CD14-positive monocyte (primary cell): ENCODE measurements around the gene AMBP. TPM values are rescaled to one million over a fixed set of nuclear protein-coding genes. Genes with fewer than 3 reads are reported as not detected.

Source experiments
- DNase-seq, 3 donors: peaks; one replicate each; pipeline ENCODE4 v3.0.0-alpha.2; 2011 to 2022
- H2AFZ ChIP-seq: 2 replicates; pipeline ENCODE4 v1.6.0; 2012; ENCODE audit warnings: mild to moderate bottlenecking, low read depth, low read length, inconsistent platforms; ENCODE audit not compliant: insufficient read depth, poor library complexity, severe bottlenecking
- H3K27ac ChIP-seq, 2 donors: 1 replicate in 1 of 2; 2 replicates in 1 of 2; pipeline ENCODE4 v1.5.1; 2012 to 2013; ENCODE audit warnings: low read length in 2 of 2, control low read depth in 1 of 2, inconsistent platforms in 1 of 2, low read depth in 1 of 2, mild to moderate bottlenecking in 1 of 2
- H3K27me3 ChIP-seq, 2 donors: one replicate each; pipeline versions ENCODE4 v1.6.0 to v1.6.1; 2011 to 2013; ENCODE audit warnings: low read length in 2 of 2; ENCODE audit not compliant: control insufficient read depth in 2 of 2, insufficient read depth in 2 of 2
- H3K36me3 ChIP-seq, 2 donors: replicated peaks in 1 of 2; 1 replicate in 1 of 2; 2 replicates in 1 of 2; pipeline versions ENCODE4 v1.5.1 to v1.6.1; 2012 to 2013; ENCODE audit warnings: low read length in 2 of 2, control low read depth in 1 of 2, inconsistent platforms in 1 of 2, mild to moderate bottlenecking in 1 of 2; ENCODE audit not compliant: insufficient read depth in 2 of 2, control insufficient read depth in 1 of 2
- H3K4me1 ChIP-seq, 2 donors: 1 replicate in 1 of 2; 2 replicates in 1 of 2; pipeline versions ENCODE4 v1.5.1 to v1.6.1; 2012 to 2013; ENCODE audit warnings: low read length in 2 of 2, control low read depth in 1 of 2, inconsistent platforms in 1 of 2, mild to moderate bottlenecking in 1 of 2, moderate library complexity in 1 of 2; ENCODE audit not compliant: insufficient read depth in 2 of 2, control insufficient read depth in 1 of 2
- H3K4me2 ChIP-seq: replicated peaks from 2 replicates; pipeline ENCODE3; 2012; ENCODE audit warnings: low read length, moderate library complexity, mild to moderate bottlenecking; ENCODE audit not compliant: poor library complexity, severe bottlenecking; ENCODE audit errors: extremely low read depth
- H3K4me3 ChIP-seq, 3 experiments: fragments of 200-600 bp in 1 of 3; sonication (generic) in 1 of 3; replicated peaks in 1 of 3; 1 replicate in 2 of 3; 2 replicates in 1 of 3; pipeline ENCODE4 v1.5.1; 2011 to 2013; ENCODE audit warnings: low read length in 3 of 3, mild to moderate bottlenecking in 3 of 3, control low read depth in 2 of 3, low read depth in 2 of 3, inconsistent platforms in 1 of 3, moderate library complexity in 1 of 3
- H3K79me2 ChIP-seq: 2 replicates; pipeline ENCODE4 v1.6.0; 2012; ENCODE audit warnings: mild to moderate bottlenecking, control low read depth, inconsistent platforms, low read length, moderate library complexity; ENCODE audit not compliant: insufficient read depth
- H3K9ac ChIP-seq: 2 replicates; pipeline ENCODE4 v1.6.0; 2017; ENCODE audit warnings: low read length, mild to moderate bottlenecking; ENCODE audit not compliant: insufficient read depth, poor library complexity, severe bottlenecking
- H3K9me3 ChIP-seq, 2 donors: replicated peaks in 1 of 2; 1 replicate in 1 of 2; 2 replicates in 1 of 2; pipeline versions ENCODE4 v1.5.1 to v1.6.1; 2012 to 2013; ENCODE audit warnings: low read length in 2 of 2, control low read depth in 1 of 2; ENCODE audit not compliant: control insufficient read depth in 1 of 2, insufficient read depth in 1 of 2
- H4K20me1 ChIP-seq: 2 replicates; pipeline ENCODE4 v1.6.0; 2012; ENCODE audit warnings: mild to moderate bottlenecking, low read length, control low read depth, moderate library complexity; ENCODE audit not compliant: insufficient read depth
- H3K27ac Mint-ChIP-seq, 7 donors: one replicate each; pipeline ENCODE4 v1.8.0; 2020; ENCODE audit warnings: mild to moderate bottlenecking in 7 of 7, mixed read lengths in 7 of 7, moderate library complexity in 6 of 7, inconsistent platforms in 2 of 7
- H3K27me3 Mint-ChIP-seq, 3 donors: one replicate each; pipeline ENCODE4 v1.8.0; 2021 to 2022; ENCODE audit warnings: low read depth in 3 of 3, mild to moderate bottlenecking in 3 of 3, mixed read lengths in 3 of 3, moderate library complexity in 3 of 3, inconsistent platforms in 1 of 3
- H3K36me3 Mint-ChIP-seq, 2 donors: one replicate each; pipeline ENCODE4 v1.8.0; 2020; ENCODE audit warnings: mixed read lengths in 2 of 2, inconsistent platforms in 1 of 2, mild to moderate bottlenecking in 1 of 2
- H3K4me1 Mint-ChIP-seq: one replicate; pipeline ENCODE4 v1.8.0; 2020; ENCODE audit warnings: mild to moderate bottlenecking, mixed read lengths
- H3K4me3 Mint-ChIP-seq, 2 donors: one replicate each; pipeline ENCODE4 v1.8.0; 2020; ENCODE audit warnings: mild to moderate bottlenecking in 2 of 2, mixed read lengths in 2 of 2, moderate library complexity in 1 of 2
- H3K9me3 Mint-ChIP-seq, 7 donors: one replicate each; pipeline ENCODE4 v1.8.0; 2020 to 2022; ENCODE audit warnings: mixed read lengths in 7 of 7, mild to moderate bottlenecking in 6 of 7, moderate library complexity in 6 of 7, inconsistent platforms in 2 of 7
- CTCF ChIP-seq: fragments of 200-600 bp; IDR thresholded peaks from one replicate; pipeline ENCODE4 v1.8.0; 2022; ENCODE audit warnings: antibody characterized with exemption, mild to moderate bottlenecking
- WGBS: methylation state at CpG from one replicate; pipeline ENCODE4 v1.1.5; 2013; ENCODE audit warnings: missing lambda C conversion rate; ENCODE audit not compliant: insufficient coverage; 5-methylcytosine and 5-hydroxymethylcytosine counted together
- intact Hi-C, 2 donors: fragments of 100-400 bp; cut with micrococcal nuclease; formaldehyde crosslinking; loops; one replicate each; pipeline versions ENCODE4 v1.15.0 to v1.15.1; 2023
- polyA plus RNA-seq, 3 donors: library from polyadenylated mRNA; depleted of rRNA in 1 of 3; unstranded in 2 of 3; stranded (reverse) in 1 of 3; fragments of 300-500 nt in 2 of 3; fragments of >200 nt in 1 of 3; fragmentation: Illumina TruSeq in 2 of 3; gene quantifications; 1 replicate in 2 of 3; 2 replicates in 1 of 3; pipeline ENCODE4 v1.2.3, GENCODE V29; 2012 to 2021

AMBP gene
- polyA plus RNA-seq, 3 donors, result not detected

DNA sequence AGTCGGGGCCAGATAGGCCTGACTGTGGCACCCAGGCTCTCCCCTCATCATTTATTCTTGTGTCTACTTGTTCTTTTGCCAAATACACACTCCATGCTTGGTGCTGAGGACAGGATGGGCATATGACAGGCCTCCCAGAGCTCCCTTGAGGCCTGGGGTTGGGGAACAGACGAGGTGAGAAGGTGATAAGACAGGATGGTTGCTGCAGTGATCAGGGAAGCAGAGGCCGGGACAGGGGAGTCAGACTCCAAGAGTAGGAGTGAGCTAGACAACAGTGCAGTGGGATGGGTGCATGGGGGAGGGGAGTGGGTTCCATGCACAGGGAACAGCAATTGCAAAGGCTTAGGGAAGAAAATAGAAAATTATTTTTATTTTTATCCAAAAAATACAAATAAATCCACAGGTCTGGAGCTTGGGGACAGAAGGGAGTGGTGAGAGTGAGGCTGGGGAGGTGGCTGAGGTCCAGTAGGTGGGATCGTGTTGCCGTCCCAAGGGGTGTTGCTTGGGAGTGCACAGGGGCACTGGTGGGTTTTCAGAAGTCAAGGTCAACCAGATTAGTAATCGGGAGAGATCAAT lies 3.4 kb upstream of the AMBP start:
- Histone ChIP-seq H2AFZ (no peak overlapping the region), H3K27me3 (no peaks in the 10 kb centered on the region), H3K36me3 (no peaks in the 10 kb centered on the region), H3K9ac (no peak overlapping the region), H3K4me1 (no peaks in the 10 kb centered on the region), H3K27ac (no peak overlapping the region), H3K79me2 (no peaks in the 10 kb centered on the region), H3K4me3 (no peak overlapping the region), H3K4me2 (no peak overlapping the region), H4K20me1 (no peaks in the 10 kb centered on the region), H3K9me3 (no peaks in the 10 kb centered on the region)
- Mint-ChIP-seq H3K4me3 (peak overlapping the region in 1 of 2 donors; percentile 54), H3K27ac (no peak overlapping the region), H3K4me1 (peaks cover 2% of the 10 kb centered on the region), H3K27me3 (peaks cover 0 to 4% (median 2%) of the 10 kb centered on the region in 3 donors), H3K36me3 (no peaks in the 10 kb centered on the region), H3K9me3 (no peaks in the 10 kb centered on the region)
- 85% methylated on average over 4 of the region's 6 CpGs for WGBS
- intact Hi-C loops, result no loop called here
- TF ChIP-seq CTCF, result no peak
- DNase-seq, result no peak

DNA sequence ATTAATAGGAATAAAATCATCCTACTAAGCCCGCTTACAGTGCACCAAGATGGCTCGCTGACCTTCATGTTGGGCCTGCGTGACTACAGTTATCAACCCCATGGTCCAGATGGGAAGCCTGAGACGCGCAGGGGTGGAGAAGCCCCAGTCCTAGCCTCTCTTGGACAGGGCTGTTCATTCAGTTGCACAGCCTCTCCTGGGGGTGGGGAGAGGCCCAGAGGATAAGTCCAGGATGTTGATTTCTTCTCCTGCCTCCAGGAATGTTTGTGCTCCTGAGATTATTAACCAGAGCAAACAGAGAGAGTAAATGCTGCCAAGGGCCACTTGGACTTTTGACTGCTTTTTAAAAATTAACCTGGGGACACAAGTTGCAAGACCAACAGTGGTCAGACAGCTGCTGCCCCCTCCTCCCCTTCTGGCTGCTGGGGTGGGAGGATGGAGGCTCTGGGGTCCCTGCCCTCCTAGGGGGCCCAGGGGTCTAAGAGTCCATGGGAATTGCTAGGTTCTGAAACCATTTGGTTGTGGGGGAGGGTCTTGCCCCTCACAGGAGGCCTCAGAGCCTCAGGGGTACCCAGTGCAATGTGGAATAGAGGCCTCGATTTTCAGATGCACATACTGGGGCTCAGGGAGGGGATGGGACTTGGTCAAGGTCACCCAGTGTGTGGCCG lies 2.8 kb upstream of the AMBP start:
- intact Hi-C loops, result no loop called here
- no peaks in the 10 kb centered on the region for H3K9me3 Mint-ChIP-seq
- Histone ChIP-seq H3K4me1 (no peaks in the 10 kb centered on the region), H3K79me2 (no peaks in the 10 kb centered on the region), H3K36me3 (no peaks in the 10 kb centered on the region), H3K4me2 (no peak overlapping the region), H3K9ac (no peak overlapping the region), H3K27ac (no peak overlapping the region), H2AFZ (no peak overlapping the region), H4K20me1 (no peaks in the 10 kb centered on the region), H3K9me3 (no peaks in the 10 kb centered on the region), H3K27me3 (no peaks in the 10 kb centered on the region), H3K4me3 (no peak overlapping the region)
- peaks cover 3 to 4% (median 4%) of the 10 kb centered on the region in 3 donors for H3K27me3 Mint-ChIP-seq
- H3K4me3 Mint-ChIP-seq, result no peak overlapping the region
- no peak overlapping the region for H3K27ac Mint-ChIP-seq
- 100% methylated on average over 3 of the region's 7 CpGs for WGBS
- peaks cover 2% of the 10 kb centered on the region for H3K4me1 Mint-ChIP-seq
- H3K36me3 Mint-ChIP-seq, result no peaks in the 10 kb centered on the region
- no peak for DNase-seq
- no peak for TF ChIP-seq CTCF
